HG03520 (cell line): ENCODE data around the gene TUG1.

Source experiments
- ATAC-seq: cut with Tn5 transposase; IDR thresholded peaks from one replicate; pipeline ENCODE4 v1.9.1; 2021; ENCODE audit warnings: mild to moderate bottlenecking, moderate library complexity; ENCODE audit not compliant: unreplicated experiment

The TUG1 gene

DNA sequence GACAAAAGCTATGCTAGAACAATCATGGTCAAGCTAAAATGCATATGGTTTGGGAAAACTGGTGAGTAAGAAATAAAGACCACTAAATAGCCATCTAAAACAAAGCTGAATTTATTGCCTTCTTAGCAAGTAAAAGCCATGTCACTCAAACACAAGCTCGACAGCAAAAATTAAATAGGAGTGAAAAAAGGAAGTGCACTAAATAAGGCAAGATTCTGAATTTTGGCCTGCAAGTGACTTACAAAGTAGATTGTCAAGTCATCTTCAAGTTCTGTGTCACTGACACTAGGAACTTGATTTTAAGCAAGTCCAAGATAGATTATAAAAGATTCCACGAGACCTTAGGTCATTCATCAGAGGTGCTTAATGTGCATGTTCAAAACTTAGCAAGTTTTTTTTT lies 27.4 kb downstream of the TUG1 start:
- no peak for ATAC-seq

GRCh38 chr22:30998329-30998728 lies 29.3 kb downstream of the TUG1 start:
- no peak for ATAC-seq

DNA sequence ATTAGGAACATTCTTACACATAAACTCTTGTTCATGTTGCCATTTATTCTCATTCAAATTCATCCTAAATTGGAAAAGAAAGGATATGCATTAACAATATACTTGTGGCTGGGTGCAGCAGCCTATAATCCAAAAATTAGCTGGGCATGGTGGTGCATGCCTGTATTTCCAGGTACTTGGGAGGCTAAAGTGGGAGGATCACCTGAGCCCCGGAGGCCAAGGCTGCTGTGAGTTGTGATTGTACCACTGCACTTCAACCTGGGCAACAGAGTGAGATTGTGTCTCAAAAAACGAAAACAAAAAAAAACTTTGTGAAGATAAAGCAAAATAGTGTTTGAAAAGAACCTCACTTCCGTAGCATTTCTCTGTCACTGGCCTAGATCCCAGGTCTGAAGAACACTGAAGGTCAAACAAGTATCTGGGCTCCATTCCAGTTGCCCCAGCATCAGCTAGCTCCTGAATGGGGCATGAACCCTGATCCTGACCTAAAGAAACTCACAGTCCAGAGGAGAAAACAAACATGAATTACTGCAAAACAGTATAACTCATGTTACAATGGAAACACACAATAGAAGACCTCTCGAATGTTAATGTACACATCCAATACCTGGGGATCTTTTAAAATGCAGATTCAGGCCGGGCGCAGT lies 32.2 kb downstream of the TUG1 start:
- ATAC-seq = no peak

- no peak for ATAC-seq
Observed at GRCh38 chr22:31005535-31005934, 36.5 kb downstream of the TUG1 start.

- no peak for ATAC-seq
Observed at GRCh38 chr22:31019191-31019930, 50.3 kb downstream of the TUG1 start.

DNA sequence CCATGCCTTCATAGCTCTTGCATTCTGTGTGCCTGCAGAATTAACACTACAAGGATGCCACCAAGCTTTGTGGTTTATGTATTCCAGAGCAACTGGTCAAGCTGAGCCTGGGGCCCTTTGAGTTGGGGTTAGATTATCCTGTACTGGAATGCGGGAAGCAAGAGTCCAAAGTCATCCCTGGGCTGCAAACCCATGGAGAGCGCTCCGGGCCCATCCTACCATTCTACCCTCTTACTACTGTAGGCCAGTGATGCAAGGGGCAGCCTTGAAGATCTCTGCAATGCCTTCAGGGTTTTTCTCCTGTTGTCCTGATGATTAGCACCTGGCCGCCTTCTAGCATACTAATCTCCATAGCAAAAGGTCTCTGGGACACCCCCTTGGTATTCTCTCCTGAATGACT lies 51.3 kb downstream of the TUG1 start:
- ATAC-seq = no peak

DNA sequence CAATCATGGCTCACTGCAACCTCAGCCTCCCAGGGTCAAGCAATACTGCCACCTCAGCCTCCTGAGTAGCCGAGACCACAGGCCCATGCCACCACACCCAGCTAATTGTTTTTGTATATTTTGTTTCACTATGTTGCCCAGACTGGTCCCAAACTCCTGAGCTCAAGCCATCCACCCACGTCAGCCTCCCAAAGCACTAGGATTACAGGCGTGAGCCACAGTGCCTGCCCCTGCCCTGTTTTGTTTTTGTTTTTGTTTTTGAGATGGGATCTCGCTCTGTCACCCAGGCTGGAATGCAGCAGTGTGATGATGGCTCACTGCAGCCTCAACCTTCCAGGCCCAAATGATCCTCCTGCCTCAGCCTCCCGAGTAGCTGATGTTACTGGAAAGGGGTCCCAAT lies 53.5 kb downstream of the TUG1 start:
- no peak for ATAC-seq
